Measurements from ENCODE around the gene ST6GAL1.
"Not testable (repeated sequence)": the region's sequence is repeated elsewhere in the genome, so short reads cannot be mapped to it uniquely, and the experiment has no call there.

ST6GAL1 gene

GRCh38 chr3:187015903-187016638 is 85.7 kb downstream of the ST6GAL1 start:
- H3K9ac ChIP-seq (ENCODE audit: low read length), result no peak overlapping the region
- H3K36me3 ChIP-seq (ENCODE audit: control insufficient read depth, insufficient read depth, low read length), result no peaks in the 10 kb centered on the region
- no peaks in the 10 kb centered on the region for H3K27me3 ChIP-seq (ENCODE audit: control insufficient read depth, insufficient read depth, low read length)
- H3K27ac ChIP-seq (ENCODE audit: low read depth, low read length), result no peak overlapping the region
- no peaks in the 10 kb centered on the region for H3K4me1 ChIP-seq (ENCODE audit: control insufficient read depth, insufficient read depth, low read length)
- H3K4me3 ChIP-seq (ENCODE audit: low read length), result no peak overlapping the region

- Histone ChIP-seq H3K4me1 (ENCODE audit: control insufficient read depth, insufficient read depth, low read length) (no peaks in the 10 kb centered on the region), H3K27ac (ENCODE audit: low read depth, low read length) (no peak overlapping the region), H3K27me3 (ENCODE audit: control insufficient read depth, insufficient read depth, low read length) (no peaks in the 10 kb centered on the region), H3K4me3 (ENCODE audit: low read length) (no peak overlapping the region), H3K9ac (ENCODE audit: low read length) (no peak overlapping the region), H3K36me3 (ENCODE audit: control insufficient read depth, insufficient read depth, low read length) (no peaks in the 10 kb centered on the region)
These were observed 86.5 kb downstream of the ST6GAL1 start for GRCh38 chr3:187016639-187017345.

GRCh38 chr3:187017511-187018230 is 87.3 kb downstream of the ST6GAL1 start:
- Histone ChIP-seq H3K27ac (ENCODE audit: low read depth, low read length) (no peak overlapping the region), H3K9ac (ENCODE audit: low read length) (no peak overlapping the region), H3K4me1 (ENCODE audit: control insufficient read depth, insufficient read depth, low read length) (no peaks in the 10 kb centered on the region)

GRCh38 chr3:187019542-187020072 is 89.3 kb downstream of the ST6GAL1 start:
- Histone ChIP-seq H3K9ac (ENCODE audit: low read length) (no peak overlapping the region), H3K27me3 (ENCODE audit: control insufficient read depth, insufficient read depth, low read length) (no peaks in the 10 kb centered on the region), H3K27ac (ENCODE audit: low read depth, low read length) (no peak overlapping the region), H3K4me1 (ENCODE audit: control insufficient read depth, insufficient read depth, low read length) (no peaks in the 10 kb centered on the region), H3K36me3 (ENCODE audit: control insufficient read depth, insufficient read depth, low read length) (no peaks in the 10 kb centered on the region), H3K4me3 (ENCODE audit: low read length) (no peak overlapping the region)

More at GRCh38 chr3:187017511-187018230, 87.3 kb downstream of the ST6GAL1 start:
- Histone ChIP-seq H3K27me3 (ENCODE audit: control insufficient read depth, insufficient read depth, low read length) (no peaks in the 10 kb centered on the region), H3K4me3 (ENCODE audit: low read length) (no peak overlapping the region), H3K36me3 (ENCODE audit: control insufficient read depth, insufficient read depth, low read length) (no peaks in the 10 kb centered on the region)

- H3K9ac ChIP-seq (ENCODE audit: low read length), result no peak overlapping the region
- H3K27me3 ChIP-seq (ENCODE audit: control insufficient read depth, insufficient read depth, low read length), result no peaks in the 10 kb centered on the region
- no peak overlapping the region for H3K27ac ChIP-seq (ENCODE audit: low read depth, low read length)
- no peak overlapping the region for H3K4me3 ChIP-seq (ENCODE audit: low read length)
- no peaks in the 10 kb centered on the region for H3K4me1 ChIP-seq (ENCODE audit: control insufficient read depth, insufficient read depth, low read length)
- no peaks in the 10 kb centered on the region for H3K36me3 ChIP-seq (ENCODE audit: control insufficient read depth, insufficient read depth, low read length)
These were observed 90.0 kb downstream of the ST6GAL1 start for GRCh38 chr3:187020376-187020775.

- no peaks in the 10 kb centered on the region for H3K36me3 ChIP-seq (ENCODE audit: control insufficient read depth, insufficient read depth, low read length)
- H3K9ac ChIP-seq (ENCODE audit: low read length), result no peak overlapping the region
- H3K27me3 ChIP-seq (ENCODE audit: control insufficient read depth, insufficient read depth, low read length), result no peaks in the 10 kb centered on the region
- H3K27ac ChIP-seq (ENCODE audit: low read depth, low read length), result no peak overlapping the region
- no peaks in the 10 kb centered on the region for H3K4me1 ChIP-seq (ENCODE audit: control insufficient read depth, insufficient read depth, low read length)
- no peak overlapping the region for H3K4me3 ChIP-seq (ENCODE audit: low read length)
These were observed 91.5 kb downstream of the ST6GAL1 start for GRCh38 chr3:187021748-187022402.

- Histone ChIP-seq H3K4me3 (ENCODE audit: low read length) (no peak overlapping the region), H3K27ac (ENCODE audit: low read depth, low read length) (no peak overlapping the region), H3K4me1 (ENCODE audit: control insufficient read depth, insufficient read depth, low read length) (no peaks in the 10 kb centered on the region), H3K9ac (ENCODE audit: low read length) (no peak overlapping the region), H3K36me3 (ENCODE audit: control insufficient read depth, insufficient read depth, low read length) (no peaks in the 10 kb centered on the region), H3K27me3 (ENCODE audit: control insufficient read depth, insufficient read depth, low read length) (no peaks in the 10 kb centered on the region)
These were observed 92.2 kb downstream of the ST6GAL1 start for GRCh38 chr3:187022403-187023029.

GRCh38 chr3:187023340-187023739 is 93.0 kb downstream of the ST6GAL1 start:
- not testable (repeated sequence) for H3K9ac ChIP-seq (ENCODE audit: low read length); H3K27ac ChIP-seq (ENCODE audit: low read depth, low read length); H3K4me3 ChIP-seq (ENCODE audit: low read length); H3K27me3 ChIP-seq (ENCODE audit: control insufficient read depth, insufficient read depth, low read length); H3K36me3 ChIP-seq (ENCODE audit: control insufficient read depth, insufficient read depth, low read length); H3K4me1 ChIP-seq (ENCODE audit: control insufficient read depth, insufficient read depth, low read length)

GRCh38 chr3:187024536-187025226 is 94.4 kb downstream of the ST6GAL1 start:
- no peaks in the 10 kb centered on the region for H3K27me3 ChIP-seq (ENCODE audit: control insufficient read depth, insufficient read depth, low read length)
- no peak overlapping the region for H3K27ac ChIP-seq (ENCODE audit: low read depth, low read length)
- H3K9ac ChIP-seq (ENCODE audit: low read length), result no peak overlapping the region
- H3K36me3 ChIP-seq (ENCODE audit: control insufficient read depth, insufficient read depth, low read length), result no peaks in the 10 kb centered on the region
- no peaks in the 10 kb centered on the region for H3K4me1 ChIP-seq (ENCODE audit: control insufficient read depth, insufficient read depth, low read length)
- no peak overlapping the region for H3K4me3 ChIP-seq (ENCODE audit: low read length)

GRCh38 chr3:187025254-187025655 is 94.9 kb downstream of the ST6GAL1 start:
- H3K36me3 ChIP-seq (ENCODE audit: control insufficient read depth, insufficient read depth, low read length), result no peaks in the 10 kb centered on the region
- H3K4me3 ChIP-seq (ENCODE audit: low read length), result peak overlapping the region; percentile 5
- no peak overlapping the region for H3K27ac ChIP-seq (ENCODE audit: low read depth, low read length)
- H3K9ac ChIP-seq (ENCODE audit: low read length), result no peak overlapping the region
- no peaks in the 10 kb centered on the region for H3K4me1 ChIP-seq (ENCODE audit: control insufficient read depth, insufficient read depth, low read length)
- H3K27me3 ChIP-seq (ENCODE audit: control insufficient read depth, insufficient read depth, low read length), result no peaks in the 10 kb centered on the region

- Histone ChIP-seq H3K36me3 (ENCODE audit: control insufficient read depth, insufficient read depth, low read length) (no peaks in the 10 kb centered on the region), H3K4me3 (ENCODE audit: low read length) (peak overlapping the region; percentile 5), H3K9ac (ENCODE audit: low read length) (no peak overlapping the region), H3K4me1 (ENCODE audit: control insufficient read depth, insufficient read depth, low read length) (no peaks in the 10 kb centered on the region), H3K27me3 (ENCODE audit: control insufficient read depth, insufficient read depth, low read length) (no peaks in the 10 kb centered on the region), H3K27ac (ENCODE audit: low read depth, low read length) (no peak overlapping the region)
These were observed 95.5 kb downstream of the ST6GAL1 start for GRCh38 chr3:187025656-187026316.
